GM23338 (cell line): ENCODE data around the gene WDR44. TPM values are rescaled to one million over a fixed set of nuclear protein-coding genes. Genes with fewer than 3 reads are reported as not detected.
A peak's percentile ranks its signal among the peaks of the same experiment; 100 is the strongest.

Experiments
- ATAC-seq: fragments of 200-7000 bp; cut with Tn5 transposase; 3 replicates; pipeline ENCODE4 v1.9.1; 2020
- DNase-seq: peaks from one replicate; pipeline ENCODE4 v3.0.0-alpha.2; 2015; ENCODE audit warnings: low spot score
- H2AFZ ChIP-seq: fragments of 200-600 bp; sonication (generic); 2 replicates; pipeline ENCODE4 v1.8.0; 2016; ENCODE audit warnings: antibody characterized with exemption, mild to moderate bottlenecking, moderate library complexity
- H3F3A ChIP-seq: fragments of 200-600 bp; sonication (generic); replicated peaks from 2 replicates; pipeline ENCODE4 v1.8.0; 2017; ENCODE audit warnings: antibody characterized with exemption, mixed run types, low read depth
- H3K27ac ChIP-seq: fragments of 200-600 bp; sonication (generic); 2 replicates; pipeline ENCODE4 v1.6.1; 2016; ENCODE audit warnings: low read depth
- H3K27me3 ChIP-seq: fragments of 200-600 bp; sonication (generic); 2 replicates; pipeline ENCODE4 v1.8.0; 2016; ENCODE audit warnings: mild to moderate bottlenecking, mixed run types, moderate library complexity; ENCODE audit not compliant: insufficient read depth
- H3K36me3 ChIP-seq: fragments of 200-600 bp; sonication (generic); 2 replicates; pipeline ENCODE4 v1.8.0; 2016; ENCODE audit warnings: mild to moderate bottlenecking; ENCODE audit not compliant: insufficient read depth
- H3K4me1 ChIP-seq: fragments of 200-600 bp; sonication (generic); 2 replicates; pipeline ENCODE4 v1.8.0; 2016; ENCODE audit warnings: mild to moderate bottlenecking, moderate library complexity; ENCODE audit not compliant: insufficient read depth
- H3K4me2 ChIP-seq: fragments of 200-600 bp; sonication (generic); 2 replicates; pipeline ENCODE4 v1.7.1; 2017; ENCODE audit warnings: mixed run types
- H3K4me3 ChIP-seq: fragments of 200-600 bp; sonication (generic); 2 replicates; pipeline ENCODE4 v1.6.1; 2016; ENCODE audit warnings: mixed run types
- H3K79me2 ChIP-seq: fragments of 200-600 bp; sonication (generic); replicated peaks from 2 replicates; pipeline ENCODE4 v1.8.0; 2017; ENCODE audit warnings: mild to moderate bottlenecking; ENCODE audit not compliant: insufficient read depth
- H3K9me2 ChIP-seq: fragments of 200-600 bp; sonication (generic); 2 replicates; pipeline ENCODE4 v1.8.0; 2017; ENCODE audit not compliant: insufficient read depth
- H4K20me1 ChIP-seq: fragments of 200-600 bp; sonication (generic); replicated peaks from 2 replicates; pipeline ENCODE4 v1.8.0; 2017; ENCODE audit warnings: mild to moderate bottlenecking; ENCODE audit not compliant: insufficient read depth
- H3K27ac Mint-ChIP-seq: 2 replicates; pipeline ENCODE4 v1.8.0; 2020; ENCODE audit warnings: inconsistent platforms, mild to moderate bottlenecking, moderate library complexity, mixed read lengths
- H3K27me3 Mint-ChIP-seq: 3 replicates; pipeline ENCODE4 v1.8.0; 2022; ENCODE audit warnings: low read depth, mild to moderate bottlenecking, moderate library complexity, mixed read lengths, inconsistent platforms; ENCODE audit not compliant: insufficient read depth, poor library complexity
- H3K36me3 Mint-ChIP-seq: 3 replicates; pipeline ENCODE4 v1.8.0; 2021; ENCODE audit warnings: low read depth, mild to moderate bottlenecking, inconsistent platforms, moderate library complexity, mixed read lengths
- H3K4me1 Mint-ChIP-seq: 3 replicates; pipeline ENCODE4 v1.8.0; 2020; ENCODE audit warnings: mild to moderate bottlenecking, inconsistent platforms, mixed read lengths
- H3K4me3 Mint-ChIP-seq: 3 replicates; pipeline ENCODE4 v1.8.0; 2021; ENCODE audit warnings: moderate library complexity, mild to moderate bottlenecking, inconsistent platforms, mixed read lengths
- H3K9me3 Mint-ChIP-seq: 3 replicates; pipeline ENCODE4 v1.8.0; 2020; ENCODE audit warnings: moderate library complexity, mild to moderate bottlenecking, inconsistent platforms, mixed read lengths
- CREB1 ChIP-seq: fragments of 250-450 bp; sonication (Bioruptor Pico); IDR thresholded peaks from 2 replicates; pipeline ENCODE4 v1.5.0; 2020; ENCODE audit warnings: low read depth, mild to moderate bottlenecking, moderate library complexity
- CTCF ChIP-seq, 2 experiments: fragments of 200-600 bp in 1 of 2; sonication (generic) in 1 of 2; conservative IDR thresholded peaks; 2 replicates each; pipeline versions ENCODE4 v1.5.1 to v1.6.1; 2016 to 2017; ENCODE audit warnings: antibody characterized with exemption in 2 of 2, low read depth in 2 of 2, mild to moderate bottlenecking in 2 of 2, moderate library complexity in 1 of 2
- EZH2 ChIP-seq: fragments of 200-600 bp; sonication (generic); IDR thresholded peaks from one replicate; pipeline ENCODE4 v1.8.0; 2017; ENCODE audit warnings: antibody characterized with exemption, mild to moderate bottlenecking, low read depth; ENCODE audit not compliant: unreplicated experiment
- EZH2phosphoT487 ChIP-seq: fragments of 200-600 bp; sonication (generic); IDR thresholded peaks from one replicate; pipeline ENCODE4 v1.8.1; 2018; ENCODE audit warnings: antibody characterized with exemption; ENCODE audit not compliant: unreplicated experiment
- NANOG ChIP-seq: IDR thresholded peaks from 2 replicates; pipeline ENCODE4 v1.6.1; 2016; ENCODE audit warnings: antibody characterized with exemption, borderline replicate concordance
- POLR2AphosphoS5 ChIP-seq: IDR thresholded peaks from 2 replicates; pipeline ENCODE4 v1.6.1; 2016; ENCODE audit warnings: antibody characterized with exemption, low read depth
- ZNF114 ChIP-seq: fragments of 250-450 bp; sonication (Bioruptor Pico); IDR thresholded peaks from 2 replicates; pipeline ENCODE4 v1.5.0; 2020; ENCODE audit warnings: mild to moderate bottlenecking, moderate library complexity
- ZNF331 ChIP-seq: fragments of 250-450 bp; sonication (Bioruptor Pico); IDR thresholded peaks from 2 replicates; pipeline ENCODE4 v1.5.0; 2020; ENCODE audit warnings: low read depth, mild to moderate bottlenecking, moderate library complexity
- ZNF462 ChIP-seq: fragments of 250-450 bp; sonication (Bioruptor Pico); IDR thresholded peaks from 2 replicates; pipeline ENCODE4 v1.5.0; 2020; ENCODE audit warnings: mild to moderate bottlenecking, moderate library complexity
- polyA plus RNA-seq: library from polyadenylated mRNA; unstranded; fragments of >200 nt; fragmentation: Nextera tagmentation; extraction: Ambion mirVana; gene quantifications from 2 replicates; pipeline ENCODE4 v1.2.1, GENCODE V29; 2016
- total RNA-seq: library from RNA; depleted of rRNA; stranded (reverse); fragments of >200 nt; shearing (Covaris generic); gene quantifications from 2 replicates; pipeline ENCODE4 v1.2.3, GENCODE V29; 2014
- TF ChIP-seq, protein P1 (sequence below): IDR thresholded peaks from 2 replicates; pipeline ENCODE4 v1.6.1; 2016; ENCODE audit warnings: antibody characterized with exemption

The WDR44 gene
- total and polyA plus RNA-seq, 2 experiments from 2014 or later, result 17.5 to 21.0 TPM

DNA sequence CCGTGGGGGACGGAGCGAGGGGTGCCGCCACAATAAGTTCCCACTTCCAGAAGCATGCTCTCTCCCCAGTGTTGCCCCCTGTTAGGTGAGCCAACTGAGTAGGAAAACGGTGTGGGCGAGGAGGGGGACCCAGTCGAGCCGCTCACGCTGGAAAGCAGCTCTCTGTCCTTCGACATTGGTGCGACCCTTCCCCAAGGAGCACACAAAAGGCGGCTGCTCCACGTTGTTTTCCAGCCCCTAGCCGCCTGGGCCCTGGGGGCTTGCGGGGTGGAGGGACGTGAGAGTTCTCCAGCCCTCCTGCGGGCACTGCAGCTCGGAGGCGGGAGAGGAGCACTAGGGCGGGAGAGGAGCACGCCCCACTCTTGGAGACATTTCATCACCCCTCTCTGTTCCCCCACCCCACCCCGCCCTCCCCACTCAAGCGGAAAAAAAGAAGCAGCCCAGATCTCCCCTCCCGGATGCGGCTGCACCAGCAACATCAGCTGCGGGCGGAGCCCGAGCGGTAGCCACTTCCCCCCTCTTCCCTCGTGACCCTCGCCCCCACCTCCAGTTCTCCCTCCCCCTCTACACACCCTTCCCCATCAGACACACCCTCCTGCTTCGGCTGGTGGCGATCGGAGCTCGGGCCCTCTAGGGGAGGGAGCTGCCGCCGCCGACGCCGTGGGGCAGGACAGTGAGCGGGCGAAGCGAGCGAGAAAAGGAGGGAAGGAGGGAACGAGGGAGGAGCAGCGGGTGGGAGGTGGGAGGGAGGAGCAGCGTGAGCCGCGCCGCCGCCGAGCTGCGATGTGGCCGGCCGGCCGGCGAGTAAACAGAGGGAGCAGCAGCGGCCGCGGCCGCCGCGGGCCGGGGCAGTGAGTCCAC is 149.4 kb downstream of the WDR44 start, which contains the start of gene DOCK11:
TSS of gene DOCK11 (plus strand) at position 755 of the 861 bp plus-strand sequence. CDS start 157 bp downstream, outside the sequence.
- H3K36me3 Mint-ChIP-seq, result no peaks in the 10 kb centered on the region
- no peaks in the 10 kb centered on the region for H4K20me1 ChIP-seq
- peak within 1 kb of the TSS; percentile 84 for H3K4me3 Mint-ChIP-seq
- H3K36me3 ChIP-seq, result no peaks in the 10 kb centered on the region
- H3K27ac Mint-ChIP-seq, result no peak within 1 kb of the TSS
- H3F3A ChIP-seq, result 0 out of 2 replicates have a peak, but pooled peaks cover 2% of the 10 kb centered on the region
- H3K4me2 ChIP-seq, result peak within 1 kb of the TSS; percentile 90
- no peak within 1 kb of the TSS for H2AFZ ChIP-seq
- H3K9me2 ChIP-seq, result no peaks in the 10 kb centered on the region
- peak; percentile 71 for DNase-seq
- H3K79me2 ChIP-seq, result no peaks in the 10 kb centered on the region
- peaks cover 25% of the 10 kb centered on the region for H3K4me1 Mint-ChIP-seq
- H3K27ac ChIP-seq, result no peak within 1 kb of the TSS
- H3K27me3 Mint-ChIP-seq, result peaks cover 14% of the 10 kb centered on the region
- peak; percentile 74 for ATAC-seq
- H3K27me3 ChIP-seq, result peaks cover 26% of the 10 kb centered on the region
- peaks cover 22% of the 10 kb centered on the region for H3K4me1 ChIP-seq
- no peaks in the 10 kb centered on the region for H3K9me3 Mint-ChIP-seq
- peak within 1 kb of the TSS; percentile 72 for H3K4me3 ChIP-seq
- TF ChIP-seq POLR2AphosphoS5 (peak; percentile 66; the same call in 1 of the 2 replicates), ZNF331 (CRISPR knock-in tag) (no peak)

DNA sequence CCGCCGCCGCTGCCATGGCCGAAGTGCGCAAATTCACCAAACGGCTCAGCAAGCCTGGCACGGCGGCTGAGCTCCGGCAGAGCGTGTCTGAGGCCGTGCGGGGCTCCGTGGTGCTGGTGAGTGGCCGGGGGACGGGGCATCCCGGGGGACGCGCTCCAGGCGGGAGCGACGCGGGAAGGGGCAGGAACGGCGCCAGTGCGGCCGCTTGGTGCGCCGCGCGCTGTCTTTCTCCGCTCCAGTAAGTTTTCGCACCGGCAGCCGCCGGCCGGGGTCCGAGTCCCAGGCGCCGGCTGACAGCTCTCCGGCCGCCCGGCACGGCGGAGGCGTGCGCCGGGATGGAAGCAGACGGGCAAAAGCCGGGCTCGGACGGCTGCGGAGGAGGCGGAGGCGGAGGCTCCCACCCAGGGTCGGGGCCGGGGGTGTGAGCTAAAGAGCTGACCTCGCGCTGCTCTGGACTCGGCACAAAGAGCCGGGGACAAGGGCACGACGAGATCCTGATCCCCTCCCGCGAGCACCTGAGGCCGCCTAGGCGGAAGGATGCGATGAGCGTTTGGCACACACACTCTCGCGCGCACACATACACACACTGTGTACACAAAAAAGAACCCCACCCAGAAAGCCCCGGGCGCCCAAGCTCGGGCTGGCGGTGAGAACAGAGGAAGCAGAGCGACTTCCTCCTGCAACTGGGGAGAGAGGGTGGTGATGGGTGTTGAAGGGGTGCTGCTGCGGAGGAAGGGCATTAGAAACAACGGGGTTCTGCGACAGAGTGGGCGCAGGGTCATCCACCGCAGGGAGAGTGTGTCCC is 150.3 kb downstream of the WDR44 start:
- Histone ChIP-seq H4K20me1 (no peaks in the 10 kb centered on the region), H3K79me2 (no peaks in the 10 kb centered on the region), H3K9me2 (no peaks in the 10 kb centered on the region), H2AFZ (no peak overlapping the region), H3K4me2 (peak overlapping the region; percentile 90), H3K4me1 (peaks cover 22% of the 10 kb centered on the region), H3K36me3 (no peaks in the 10 kb centered on the region), H3K27me3 (peaks cover 26% of the 10 kb centered on the region), H3K4me3 (peak overlapping the region; percentile 72), H3F3A (0 out of 2 replicates have a peak, but pooled peaks cover 2% of the 10 kb centered on the region), H3K27ac (no peak overlapping the region)
- Mint-ChIP-seq H3K27ac (no peak overlapping the region), H3K36me3 (no peaks in the 10 kb centered on the region), H3K27me3 (peaks cover 14% of the 10 kb centered on the region), H3K9me3 (no peaks in the 10 kb centered on the region), H3K4me1 (peaks cover 25% of the 10 kb centered on the region), H3K4me3 (peak overlapping the region; percentile 84)
- ATAC-seq (peak; percentile 33), DNase-seq (peak; percentile 42)
- TF ChIP-seq EZH2 (no peak), ZNF114 (CRISPR knock-in tag) (no peak), NANOG (no peak), CREB1 (CRISPR knock-in tag) (no peak), EZH2phosphoT487 (no peak), ZNF462 (CRISPR knock-in tag) (no peak), CTCF (conservative IDR thresholded peaks at IDR 0.05; ENCODE audit: low read depth in 2 of 2) (no peak), ZNF331 (CRISPR knock-in tag) (no peak)
- TF ChIP-seq, protein P1, sequence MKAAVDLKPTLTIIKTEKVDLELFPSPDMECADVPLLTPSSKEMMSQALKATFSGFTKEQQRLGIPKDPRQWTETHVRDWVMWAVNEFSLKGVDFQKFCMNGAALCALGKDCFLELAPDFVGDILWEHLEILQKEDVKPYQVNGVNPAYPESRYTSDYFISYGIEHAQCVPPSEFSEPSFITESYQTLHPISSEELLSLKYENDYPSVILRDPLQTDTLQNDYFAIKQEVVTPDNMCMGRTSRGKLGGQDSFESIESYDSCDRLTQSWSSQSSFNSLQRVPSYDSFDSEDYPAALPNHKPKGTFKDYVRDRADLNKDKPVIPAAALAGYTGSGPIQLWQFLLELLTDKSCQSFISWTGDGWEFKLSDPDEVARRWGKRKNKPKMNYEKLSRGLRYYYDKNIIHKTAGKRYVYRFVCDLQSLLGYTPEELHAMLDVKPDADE, result no peak
